Endothelial cell of umbilical vein (primary cell): Measurements from ENCODE around the gene SETD2. TPM values are rescaled to one million over a fixed set of nuclear protein-coding genes. Genes with fewer than 3 reads are reported as not detected.

Experiments used
- BruUV-seq: library from RNA; stranded (reverse); fragments of 400-500 nt; replicated peaks from 2 replicates; lab custom pipeline; 2021; lab: Mats Ljungman, UMichigan
- CTCF ChIA-PET: fragments of 300-600, 350-600 bp; sonication (Branson Sonifier 250); formaldehyde crosslinking; loops from one replicate; lab custom pipeline; 2021; ENCODE audit warnings: antibody characterized with exemption, inconsistent platforms; lab: Charles Lee
- POLR2A ChIA-PET: fragments of 300-600, 350-600 bp; sonication (Branson Sonifier 250); formaldehyde crosslinking; loops from one replicate; lab custom pipeline; 2021; ENCODE audit warnings: antibody characterized with exemption, inconsistent platforms; lab: Charles Lee
- DNase-seq: peaks from one replicate; pipeline ENCODE4 v3.0.0-alpha.2; 2011; ENCODE audit warnings: low read depth, low spot score
- FAIRE-seq: peaks from 2 replicates; lab custom pipeline; 2011; peaks lifted over from hg19 to GRCh38; lab: Jason Lieb, UNC
- H2AFZ ChIP-seq: 2 replicates; pipeline ENCODE4 v1.6.0; 2012; ENCODE audit warnings: low read depth, low read length, control low read depth, inconsistent platforms
- H3K27ac ChIP-seq: 2 replicates; pipeline ENCODE4 v1.5.1; 2011; ENCODE audit warnings: low read depth, mild to moderate bottlenecking, control low read depth, low read length, moderate library complexity; ENCODE audit not compliant: insufficient read depth
- H3K27me3 ChIP-seq, 2 experiments: 2 replicates each; pipeline versions ENCODE4 v1.6.0 to v1.6.1; 2011; ENCODE audit warnings: low read length in 2 of 2, mixed read lengths in 1 of 2; ENCODE audit not compliant: control insufficient read depth in 2 of 2, insufficient read depth in 2 of 2
- H3K36me3 ChIP-seq, 2 experiments: 2 replicates in 1 of 2; 3 replicates in 1 of 2; pipeline ENCODE4 v1.5.1; 2011; ENCODE audit warnings: low read length in 2 of 2, mild to moderate bottlenecking in 1 of 2, moderate library complexity in 1 of 2; ENCODE audit not compliant: control insufficient read depth in 2 of 2, insufficient read depth in 2 of 2; ENCODE audit errors: extremely low read depth in 1 of 2
- H3K4me1 ChIP-seq: 3 replicates; pipeline ENCODE4 v1.5.1; 2011; ENCODE audit warnings: mild to moderate bottlenecking, low read length; ENCODE audit not compliant: control insufficient read depth, insufficient read depth; ENCODE audit errors: extremely low read depth
- H3K4me2 ChIP-seq: 2 replicates; pipeline ENCODE4 v1.6.1; 2011; ENCODE audit warnings: low read length, control low read depth, mixed read lengths; ENCODE audit not compliant: insufficient read depth
- H3K4me3 ChIP-seq, 3 experiments: fragments of 200-600 bp in 1 of 3; sonication (generic), shearing (Covaris generic) in 1 of 3; replicated peaks in 1 of 3; 2 replicates each; pipeline ENCODE4 v1.5.1; 2011 to 2016; ENCODE audit warnings: control low read depth in 3 of 3, low read length in 3 of 3, mild to moderate bottlenecking in 2 of 3, inconsistent platforms in 1 of 3, low read depth in 1 of 3, moderate library complexity in 1 of 3; ENCODE audit not compliant: insufficient read depth in 1 of 3
- H3K79me2 ChIP-seq: 2 replicates; pipeline ENCODE4 v1.6.0; 2012; ENCODE audit warnings: low read length, inconsistent platforms; ENCODE audit not compliant: control insufficient read depth, insufficient read depth
- H3K9ac ChIP-seq: replicated peaks from 2 replicates; pipeline ENCODE3; 2011; ENCODE audit warnings: low read length, control low read depth; ENCODE audit not compliant: insufficient read depth; ENCODE audit errors: extremely low read depth
- H3K9me1 ChIP-seq: replicated peaks from 3 replicates; pipeline ENCODE4 v1.6.0; 2011; ENCODE audit warnings: mild to moderate bottlenecking, low read length; ENCODE audit not compliant: control insufficient read depth, insufficient read depth; ENCODE audit errors: extremely low read depth
- H3K9me3 ChIP-seq: replicated peaks from 2 replicates; pipeline ENCODE4 v1.5.1; 2012; ENCODE audit warnings: low read length, inconsistent platforms; ENCODE audit not compliant: control insufficient read depth, insufficient read depth
- H4K20me1 ChIP-seq: replicated peaks from 2 replicates; pipeline ENCODE3; 2011; ENCODE audit warnings: mild to moderate bottlenecking, low read length; ENCODE audit not compliant: control insufficient read depth, insufficient read depth; ENCODE audit errors: extremely low read depth
- FOS ChIP-seq: IDR thresholded peaks from 2 replicates; pipeline ENCODE4 v1.6.1; 2011; ENCODE audit warnings: mild to moderate bottlenecking, low read length, moderate library complexity, borderline replicate concordance; ENCODE audit not compliant: insufficient read depth
- GATA2 ChIP-seq: IDR thresholded peaks from 2 replicates; pipeline ENCODE4 v1.7.0; 2011; ENCODE audit warnings: low read depth, mild to moderate bottlenecking, moderate library complexity, mixed read lengths, low read length; ENCODE audit not compliant: insufficient read length, insufficient read depth
- POLR2A ChIP-seq: IDR thresholded peaks from 2 replicates; pipeline ENCODE4 v1.6.1; 2012; ENCODE audit warnings: low read depth, mild to moderate bottlenecking, control low read depth, low read length
- POLR2AphosphoS5 ChIP-seq: IDR thresholded peaks from 2 replicates; pipeline ENCODE4 v1.6.1; 2012; ENCODE audit warnings: low read depth, mild to moderate bottlenecking, control low read depth, low read length, moderate library complexity; ENCODE audit not compliant: insufficient read depth
- dilution Hi-C: fragments of 300-500 bp; cut with MboI; formaldehyde crosslinking; loops from one replicate; pipeline ENCODE4 v1.15.0; 2019; ENCODE audit warnings: low sequenced_read_pairs; ENCODE audit not compliant: extremely low pct_ligation_motif_present
- intact Hi-C: fragments of 100-400 bp; cut with micrococcal nuclease; formaldehyde crosslinking; loops from one replicate; pipeline ENCODE4 v1.10.0; 2022
- polyA plus RNA-seq, 4 experiments: library from polyadenylated mRNA; depleted of rRNA in 3 of 4; stranded (reverse) in 3 of 4; unstranded in 1 of 4; fragments of >200 nt; gene quantifications; 2 replicates each; pipeline versions ENCODE4 v1.2.1 to v1.2.3, GENCODE V29; 2011 to 2012; ENCODE audit warnings: missing spikeins in 1 of 4
- total RNA-seq: library from RNA; stranded (reverse); gene quantifications from 2 replicates; pipeline ENCODE4 v1.2.3, GENCODE V29; 2021
- TF ChIP-seq, protein P1 (sequence below): IDR thresholded peaks from 2 replicates; pipeline ENCODE4 v1.6.1; 2011; ENCODE audit not compliant: insufficient read depth, insufficient read length
- TF ChIP-seq, protein P2 (sequence below), 2 donors: IDR thresholded peaks; 1 replicate in 1 of 2; 2 replicates in 1 of 2; pipeline ENCODE4 v1.5.1; 2011; ENCODE audit warnings: low read length in 2 of 2, mild to moderate bottlenecking in 2 of 2, moderate library complexity in 2 of 2, control low read depth in 1 of 2, inconsistent platforms in 1 of 2, low read depth in 1 of 2; ENCODE audit not compliant: insufficient read depth in 1 of 2; ENCODE audit errors: extremely low read depth in 1 of 2

The SETD2 gene
- total and polyA plus RNA-seq, 2 donors (not counting 3 experiments of a cell fraction or from before 2014, with no cell fraction given), result 13.7 to 41.4 TPM

DNA sequence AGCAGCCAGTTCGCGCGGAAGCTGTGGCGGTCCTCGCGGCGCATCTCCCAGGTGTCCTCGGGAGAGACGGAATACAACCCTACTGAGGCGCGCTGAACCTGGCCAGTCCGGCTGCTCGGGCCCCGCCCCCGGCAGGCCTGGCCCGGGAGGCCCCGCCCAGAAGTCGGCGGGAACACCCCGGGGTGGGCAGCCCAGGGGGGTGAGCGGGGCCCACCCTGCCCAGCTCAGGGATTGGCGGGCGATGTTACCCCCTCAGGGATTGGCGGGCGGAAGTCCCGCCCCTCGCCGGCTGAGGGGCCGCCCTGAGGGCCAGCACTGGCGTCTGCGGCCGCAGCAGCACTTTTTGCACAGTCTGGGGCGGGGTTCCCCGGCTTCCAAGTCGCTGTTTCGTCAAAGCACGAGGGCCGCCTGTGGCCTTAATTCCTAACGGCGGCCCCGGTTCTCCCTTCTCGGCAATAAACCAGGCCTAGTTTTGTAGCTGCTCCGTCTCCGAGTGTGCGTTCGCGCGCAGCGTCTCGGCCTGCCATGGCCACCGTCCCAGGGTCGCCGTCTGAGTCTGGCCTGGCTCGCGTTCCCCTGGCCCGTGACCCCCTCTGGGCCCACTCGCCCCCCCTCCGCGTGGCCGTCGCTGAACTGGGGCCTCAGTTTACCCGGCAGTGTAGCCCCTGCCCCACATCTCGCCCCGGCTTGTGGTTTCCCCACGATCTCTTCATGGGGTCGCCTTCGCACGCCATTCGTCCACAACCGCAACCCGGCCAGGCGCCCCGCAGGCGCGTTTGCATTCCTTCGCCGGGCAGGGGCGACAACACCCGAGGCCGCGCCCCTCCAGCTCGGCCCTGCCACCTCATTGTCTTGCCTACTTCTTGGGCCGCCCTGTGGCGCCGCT, 154.4 kb downstream of the SETD2 start:
- no peaks in the 10 kb centered on the region for H3K27me3 ChIP-seq
- peaks cover 0 to 13% of the 10 kb centered on the region in 2 experiments for H3K36me3 ChIP-seq
- no peaks in the 10 kb centered on the region for H4K20me1 ChIP-seq
- H3K9me3 ChIP-seq, result no peaks in the 10 kb centered on the region
- DNase-seq (peak; percentile 91), FAIRE-seq (peak; percentile 97)
- H3K9me1 ChIP-seq, result no peaks in the 10 kb centered on the region
- H3K4me1 ChIP-seq, result peaks cover 6% of the 10 kb centered on the region
- peak overlapping the region; percentile 71 for H3K27ac ChIP-seq
- peak overlapping the region in 2 of 3 experiments; percentile 53 to 56 for H3K4me3 ChIP-seq
- intact Hi-C loops (loop anchor here (2.0 to 10.0 kb wide), 3 partner anchors 31 to 365 kb away; partner anchors contain the start of gene NBEAL2), dilution Hi-C loops (no loop called here)
- H3K9ac ChIP-seq, result peak overlapping the region; percentile 76
- TF ChIP-seq POLR2AphosphoS5 (peak; percentile 93), POLR2A (peak; percentile 95), GATA2 (no peak), FOS (no peak)
- TF ChIP-seq, protein P1, sequence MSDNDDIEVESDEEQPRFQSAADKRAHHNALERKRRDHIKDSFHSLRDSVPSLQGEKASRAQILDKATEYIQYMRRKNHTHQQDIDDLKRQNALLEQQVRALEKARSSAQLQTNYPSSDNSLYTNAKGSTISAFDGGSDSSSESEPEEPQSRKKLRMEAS, result no peak
- TF ChIP-seq, protein P2, sequence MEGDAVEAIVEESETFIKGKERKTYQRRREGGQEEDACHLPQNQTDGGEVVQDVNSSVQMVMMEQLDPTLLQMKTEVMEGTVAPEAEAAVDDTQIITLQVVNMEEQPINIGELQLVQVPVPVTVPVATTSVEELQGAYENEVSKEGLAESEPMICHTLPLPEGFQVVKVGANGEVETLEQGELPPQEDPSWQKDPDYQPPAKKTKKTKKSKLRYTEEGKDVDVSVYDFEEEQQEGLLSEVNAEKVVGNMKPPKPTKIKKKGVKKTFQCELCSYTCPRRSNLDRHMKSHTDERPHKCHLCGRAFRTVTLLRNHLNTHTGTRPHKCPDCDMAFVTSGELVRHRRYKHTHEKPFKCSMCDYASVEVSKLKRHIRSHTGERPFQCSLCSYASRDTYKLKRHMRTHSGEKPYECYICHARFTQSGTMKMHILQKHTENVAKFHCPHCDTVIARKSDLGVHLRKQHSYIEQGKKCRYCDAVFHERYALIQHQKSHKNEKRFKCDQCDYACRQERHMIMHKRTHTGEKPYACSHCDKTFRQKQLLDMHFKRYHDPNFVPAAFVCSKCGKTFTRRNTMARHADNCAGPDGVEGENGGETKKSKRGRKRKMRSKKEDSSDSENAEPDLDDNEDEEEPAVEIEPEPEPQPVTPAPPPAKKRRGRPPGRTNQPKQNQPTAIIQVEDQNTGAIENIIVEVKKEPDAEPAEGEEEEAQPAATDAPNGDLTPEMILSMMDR (IDR thresholded peaks at IDR 0.05; ENCODE audit: extremely low read depth in 1 of 2, insufficient read depth in 1 of 2, low read depth in 1 of 2, low read length in 2 of 2), result peak in 1 of 2 donors; percentile 13
- ChIA-PET POLR2A (interaction anchor here (0.6 kb wide), 1 partner anchor 8 kb away, joined by 3 read pairs; no protein-coding TSS in a partner anchor), CTCF (interaction anchor here (0.6 to 2.0 kb wide), 4 partner anchors 16 to 362 kb away, joined by 3 to 7 read pairs (median 4); no protein-coding TSS in a partner anchor)
- TSS peak; percentile 28 for BruUV-seq
- peak overlapping the region; percentile 68 for H3K4me2 ChIP-seq
- peak overlapping the region; percentile 84 for H2AFZ ChIP-seq
- H3K79me2 ChIP-seq, result no peaks in the 10 kb centered on the region
